Measurements from ENCODE around the gene P4HB. TPM values are rescaled to one million over a fixed set of nuclear protein-coding genes. Genes with fewer than 3 reads are reported as not detected.

P4HB gene
- total and polyA plus RNA-seq, 2 donors (not counting 1 experiment from before 2014, with no cell fraction given): 37.4 to 191 TPM

DNA sequence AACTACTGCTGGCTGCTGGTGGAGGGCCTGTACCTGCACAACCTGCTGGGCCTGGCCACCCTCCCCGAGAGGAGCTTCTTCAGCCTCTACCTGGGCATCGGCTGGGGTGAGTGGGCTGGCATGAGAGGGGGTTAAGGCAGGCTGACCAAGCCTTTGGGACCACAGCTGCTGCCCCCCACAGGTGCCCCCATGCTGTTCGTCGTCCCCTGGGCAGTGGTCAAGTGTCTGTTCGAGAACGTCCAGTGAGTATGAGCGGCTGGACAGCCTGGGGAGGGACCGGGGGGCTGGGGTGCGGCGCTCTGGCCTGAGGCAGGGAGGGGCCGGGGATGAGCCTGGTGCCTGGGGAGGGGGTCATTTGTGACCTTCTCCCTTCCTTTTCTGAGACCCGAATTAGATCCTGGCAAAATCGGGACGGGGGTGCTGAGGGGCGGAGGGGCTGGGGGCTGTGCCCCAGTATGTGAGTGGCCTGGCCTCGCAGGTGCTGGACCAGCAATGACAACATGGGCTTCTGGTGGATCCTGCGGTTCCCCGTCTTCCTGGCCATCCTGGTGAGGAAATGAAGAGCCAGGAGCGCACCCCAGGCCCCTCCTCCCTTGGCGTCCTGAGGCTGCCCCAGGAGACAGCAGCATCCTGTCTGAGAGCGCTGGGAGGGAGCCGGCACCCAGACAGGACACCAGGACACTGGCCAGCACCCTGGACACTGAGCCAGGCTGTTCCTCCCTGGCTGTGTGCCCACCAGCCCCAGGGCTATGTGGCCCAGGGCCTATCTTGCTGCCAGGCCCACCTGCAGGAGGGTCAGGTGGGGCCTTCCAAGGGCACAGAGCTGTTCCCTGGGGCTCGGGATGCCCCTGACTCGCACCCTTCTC is 48.4 kb downstream of the P4HB start:
- H3K9me3 Mint-ChIP-seq (ENCODE audit: insufficient read depth): no peaks in the 10 kb centered on the region
- no peaks in the 10 kb centered on the region for H3K79me2 ChIP-seq (ENCODE audit: control insufficient read depth, insufficient read depth, low read length)
- no peaks in the 10 kb centered on the region for H4K20me1 ChIP-seq (ENCODE audit: control insufficient read depth, insufficient read depth, low read length, poor library complexity, severe bottlenecking)
- H3K27me3 Mint-ChIP-seq: peaks cover 18% of the 10 kb centered on the region
- no peak overlapping the region for H3K4me2 ChIP-seq (replicated peaks; ENCODE audit: low read depth, low read length, poor library complexity, severe bottlenecking)
- no peaks in the 10 kb centered on the region for H3K4me1 ChIP-seq (ENCODE audit: control insufficient read depth in 2 of 2, insufficient read depth in 2 of 2, low read length in 2 of 2)
- no peaks in the 10 kb centered on the region for H3K4me1 Mint-ChIP-seq
- ATAC-seq (ENCODE audit: low read depth) (no peak), DNase-seq (no peak)
- POLR2A ChIA-PET: interaction anchor here (0.6 kb wide), 1 partner anchor 72 kb away, joined by 4 read pairs; no protein-coding TSS in a partner anchor
- H3K4me3 ChIP-seq (ENCODE audit: control extremely low read depth in 1 of 5, extremely low read depth in 1 of 5, insufficient read depth in 1 of 5, low read depth in 2 of 5, low read length in 4 of 5): no peak overlapping the region
- peaks cover 0 to 3% (median 0%) of the 10 kb centered on the region in 3 donors for H3K9me3 ChIP-seq (ENCODE audit: control extremely low read depth in 1 of 3, control insufficient read depth in 2 of 3, insufficient read depth in 1 of 3, low read length in 2 of 3)
- H2AFZ ChIP-seq (ENCODE audit: insufficient read depth, low read depth, low read length, poor library complexity, severe bottlenecking): no peak overlapping the region
- H3K9ac ChIP-seq (ENCODE audit: low read length): no peak overlapping the region
- H3K36me3 ChIP-seq (replicated peaks in 1 of 2; ENCODE audit: control extremely low read depth in 1 of 2, control insufficient read depth in 1 of 2, extremely low read depth in 1 of 2, insufficient read depth in 2 of 2, low read length in 1 of 2): no peaks in the 10 kb centered on the region
- H3K27ac ChIP-seq (ENCODE audit: low read length in 2 of 2): no peak overlapping the region
- TF ChIP-seq, protein P1, sequence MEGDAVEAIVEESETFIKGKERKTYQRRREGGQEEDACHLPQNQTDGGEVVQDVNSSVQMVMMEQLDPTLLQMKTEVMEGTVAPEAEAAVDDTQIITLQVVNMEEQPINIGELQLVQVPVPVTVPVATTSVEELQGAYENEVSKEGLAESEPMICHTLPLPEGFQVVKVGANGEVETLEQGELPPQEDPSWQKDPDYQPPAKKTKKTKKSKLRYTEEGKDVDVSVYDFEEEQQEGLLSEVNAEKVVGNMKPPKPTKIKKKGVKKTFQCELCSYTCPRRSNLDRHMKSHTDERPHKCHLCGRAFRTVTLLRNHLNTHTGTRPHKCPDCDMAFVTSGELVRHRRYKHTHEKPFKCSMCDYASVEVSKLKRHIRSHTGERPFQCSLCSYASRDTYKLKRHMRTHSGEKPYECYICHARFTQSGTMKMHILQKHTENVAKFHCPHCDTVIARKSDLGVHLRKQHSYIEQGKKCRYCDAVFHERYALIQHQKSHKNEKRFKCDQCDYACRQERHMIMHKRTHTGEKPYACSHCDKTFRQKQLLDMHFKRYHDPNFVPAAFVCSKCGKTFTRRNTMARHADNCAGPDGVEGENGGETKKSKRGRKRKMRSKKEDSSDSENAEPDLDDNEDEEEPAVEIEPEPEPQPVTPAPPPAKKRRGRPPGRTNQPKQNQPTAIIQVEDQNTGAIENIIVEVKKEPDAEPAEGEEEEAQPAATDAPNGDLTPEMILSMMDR (IDR thresholded peaks at IDR 0.05): no peak
- TF ChIP-seq EZH2 (IDR thresholded peaks at IDR 0.05; ENCODE audit: borderline replicate concordance, insufficient read depth, low read depth, low read length, poor library complexity, severe bottlenecking): no peak
- CTCF ChIA-PET: no interaction called here
- H3K27me3 ChIP-seq (replicated peaks in 1 of 4; ENCODE audit: control extremely low read depth in 1 of 4, control insufficient read depth in 3 of 4, insufficient read depth in 4 of 4, low read length in 3 of 4): peaks cover 0 to 11% (median under 1%) of the 10 kb centered on the region in 4 experiments
- 80% methylated on average over 23 of the region's 24 CpGs for WGBS (ENCODE audit: insufficient coverage)
- H3K27ac Mint-ChIP-seq: no peak overlapping the region
- intact Hi-C loops (cut with micrococcal nuclease): no loop called here
- no peak overlapping the region for H3K4me3 Mint-ChIP-seq

All from B cell (primary cell).